HTR-8/SVneo (cell line): ENCODE measurements around the gene BLACAT1.

ENCODE experiments used
- DNase-seq: peaks from one replicate; pipeline ENCODE4 v3.0.0; 2011; ENCODE audit warnings: low spot score, mixed read lengths; ENCODE audit not compliant: insufficient read length
- FAIRE-seq: peaks from 2 replicates; lab custom pipeline; 2011; peaks lifted over from hg19 to GRCh38; lab: Jason Lieb, UNC

The BLACAT1 gene

DNA sequence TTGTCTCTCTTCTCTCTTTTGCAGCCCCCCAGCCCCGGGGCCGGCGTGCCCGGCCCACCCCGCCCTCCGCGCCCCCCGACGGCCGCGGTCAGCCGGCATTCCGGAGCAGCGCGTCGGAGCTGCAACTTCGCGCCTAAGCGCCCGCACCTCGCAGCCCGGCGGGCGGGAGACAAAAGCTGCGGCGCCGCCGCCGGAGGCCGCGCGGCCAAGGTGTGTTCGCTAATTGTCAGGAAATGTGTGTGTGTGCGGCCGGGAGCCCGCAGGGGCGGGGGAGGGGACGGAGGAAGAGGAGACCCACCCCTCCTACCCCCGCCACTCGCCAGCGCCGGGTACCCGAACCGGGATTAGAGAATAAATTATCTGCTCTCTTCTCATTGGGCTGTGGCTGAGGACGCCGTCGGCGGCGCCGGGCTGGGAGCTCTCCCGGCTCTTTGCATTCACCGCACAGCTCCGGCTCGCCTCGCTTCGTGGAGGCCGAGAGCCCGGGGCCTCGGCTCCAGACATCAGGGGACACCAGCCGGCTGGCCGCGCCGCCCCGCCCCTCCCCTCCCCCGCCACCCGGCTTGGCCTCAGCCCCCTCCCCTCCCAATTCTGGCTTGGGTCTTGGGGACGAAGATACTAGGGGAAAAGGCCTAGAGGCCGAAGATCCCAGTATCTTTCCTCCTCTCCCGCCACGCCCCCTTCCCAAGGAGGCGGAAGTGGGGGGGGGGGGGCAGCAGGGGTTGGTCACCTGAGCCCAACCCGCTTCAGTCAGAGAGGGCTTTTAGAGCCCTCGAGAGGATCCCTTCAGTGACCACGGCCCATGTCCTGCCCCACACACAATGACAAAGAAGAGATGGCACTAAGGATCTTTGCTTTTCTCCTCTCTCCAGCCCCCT, 1.3 kb upstream of the BLACAT1 start:
- DNase-seq: no peak
- FAIRE-seq: no peak

DNA sequence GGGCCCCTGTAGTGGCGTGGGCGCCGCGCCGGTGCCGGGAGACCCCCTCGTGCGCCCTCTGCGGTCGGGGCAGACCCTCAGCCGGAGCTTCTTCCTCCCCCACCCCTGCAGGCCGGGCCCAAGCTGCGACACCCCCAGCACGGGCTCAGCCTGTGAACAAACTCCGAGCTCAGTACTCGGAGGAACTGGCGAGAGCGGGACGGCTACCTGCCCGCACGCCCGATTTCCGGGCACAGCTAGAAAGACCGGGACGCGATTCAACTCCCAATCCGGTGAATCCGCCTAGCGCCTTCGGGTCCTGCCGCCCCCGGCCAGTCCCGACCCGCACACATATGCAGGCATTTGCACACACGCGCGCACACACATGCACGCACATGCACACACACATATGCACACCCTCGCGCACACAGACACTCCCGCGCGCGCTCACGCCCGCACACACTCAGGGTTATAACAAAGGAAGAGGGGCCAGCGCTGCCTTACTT, 580 bp upstream of the BLACAT1 start:
- DNase-seq (no peak), FAIRE-seq (no peak)

DNA sequence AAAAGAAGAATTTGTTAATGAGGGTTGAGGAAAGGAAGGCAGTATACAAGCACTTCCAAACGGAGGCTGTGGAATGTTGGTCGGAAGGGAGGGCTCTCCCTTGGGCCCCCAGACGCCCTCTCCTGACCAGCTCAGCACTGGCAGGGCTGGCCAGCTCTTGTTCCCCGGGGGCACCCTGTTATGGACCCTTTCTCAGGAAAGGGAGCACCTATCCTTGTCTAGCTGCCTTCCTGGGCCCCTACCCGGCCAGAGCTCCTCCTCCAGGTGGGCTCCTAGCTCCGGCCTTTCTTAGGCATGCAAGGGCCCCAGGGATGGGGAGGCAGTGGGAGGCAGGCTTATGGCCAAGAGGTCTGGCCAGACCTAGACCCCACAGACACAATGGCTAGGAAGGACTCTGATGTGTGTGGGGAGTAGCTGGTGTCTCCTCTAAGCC, 926 bp downstream of the BLACAT1 start:
- no peak for DNase-seq
- no peak for FAIRE-seq

DNA sequence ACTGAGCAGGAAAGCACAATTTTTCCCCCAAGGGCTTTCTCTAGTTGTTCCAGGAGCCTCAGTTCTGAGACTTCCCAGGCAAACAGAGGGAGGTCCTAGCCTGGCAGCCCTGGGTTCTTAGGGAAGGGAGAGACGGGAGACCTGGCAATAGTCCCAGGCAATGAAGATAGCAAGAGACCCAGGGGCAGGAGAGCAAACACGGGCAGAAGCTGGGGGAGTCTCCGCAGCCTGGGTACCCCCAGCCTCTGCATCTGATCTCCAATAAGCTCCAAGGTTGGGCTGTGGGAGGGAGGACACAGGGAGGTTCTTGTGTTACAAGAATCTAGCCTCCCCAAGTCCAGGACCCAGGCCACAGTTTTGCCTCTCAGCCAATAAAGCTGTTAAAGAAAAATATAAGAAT, 2.4 kb downstream of the BLACAT1 start:
- no peak for FAIRE-seq

DNA sequence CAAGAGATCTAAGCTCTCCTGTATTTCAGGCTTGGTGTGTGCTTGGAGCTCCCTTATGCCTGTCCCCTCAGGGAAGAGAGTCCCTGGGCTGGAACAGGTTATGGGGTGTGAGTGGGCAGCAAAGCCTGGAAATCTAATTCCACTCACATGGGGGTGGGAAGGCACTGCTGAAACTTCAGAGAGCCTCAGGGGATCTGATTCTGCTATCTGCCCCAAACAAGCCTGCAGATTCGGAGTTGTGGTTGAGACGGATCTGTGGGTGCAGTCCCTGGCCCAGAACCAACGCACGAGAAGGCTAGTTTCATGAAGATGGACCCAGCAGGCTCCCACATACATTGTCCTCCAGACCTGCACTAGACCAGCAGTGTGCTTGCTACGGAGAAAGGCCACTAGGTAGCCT, 2.9 kb downstream of the BLACAT1 start:
- no peak for FAIRE-seq
- DNase-seq: no peak

More for the DNA sequence above, 2.4 kb downstream of the BLACAT1 start:
- DNase-seq: no peak

DNA sequence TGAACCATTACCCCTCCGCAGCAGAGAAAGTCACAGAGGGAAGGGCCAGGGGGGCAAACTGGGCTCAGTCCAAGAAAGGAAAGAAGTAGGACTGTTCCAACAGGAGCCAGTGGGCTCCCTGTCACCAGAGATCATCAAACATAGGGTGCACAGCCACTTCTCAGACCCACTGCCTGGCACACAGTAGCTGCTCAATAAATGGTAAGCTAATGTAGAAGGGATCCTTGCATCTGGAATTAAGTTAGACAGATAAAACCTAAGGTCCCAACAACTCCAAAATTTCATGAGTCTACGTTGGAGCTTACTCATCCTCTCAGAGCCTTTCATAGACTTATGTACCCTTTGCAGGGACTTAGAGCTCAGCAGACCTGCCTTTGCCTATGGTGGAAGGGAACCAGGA, 3.5 kb downstream of the BLACAT1 start:
- FAIRE-seq (no peak), DNase-seq (no peak)

DNA sequence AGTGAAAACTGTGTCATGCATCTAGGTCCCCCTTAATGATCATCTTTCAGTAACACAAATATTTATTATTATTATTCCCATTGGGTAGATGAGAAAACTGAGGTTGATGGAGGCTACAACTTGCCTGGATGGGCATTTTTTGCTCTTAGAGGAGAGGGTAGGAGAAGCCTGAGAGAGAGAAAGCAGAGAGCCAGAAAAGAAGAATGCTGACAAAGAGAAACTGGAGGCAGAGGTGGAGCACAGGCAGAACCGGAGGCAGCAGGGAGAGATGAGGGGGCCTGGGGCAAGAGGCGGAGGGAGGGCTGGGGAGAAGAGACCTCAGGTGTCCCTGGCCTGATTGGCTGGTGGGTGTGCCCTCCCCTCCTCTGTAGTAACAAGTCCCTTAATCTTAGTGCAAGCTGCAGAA, 4.1 kb downstream of the BLACAT1 start:
- no peak for FAIRE-seq

DNA sequence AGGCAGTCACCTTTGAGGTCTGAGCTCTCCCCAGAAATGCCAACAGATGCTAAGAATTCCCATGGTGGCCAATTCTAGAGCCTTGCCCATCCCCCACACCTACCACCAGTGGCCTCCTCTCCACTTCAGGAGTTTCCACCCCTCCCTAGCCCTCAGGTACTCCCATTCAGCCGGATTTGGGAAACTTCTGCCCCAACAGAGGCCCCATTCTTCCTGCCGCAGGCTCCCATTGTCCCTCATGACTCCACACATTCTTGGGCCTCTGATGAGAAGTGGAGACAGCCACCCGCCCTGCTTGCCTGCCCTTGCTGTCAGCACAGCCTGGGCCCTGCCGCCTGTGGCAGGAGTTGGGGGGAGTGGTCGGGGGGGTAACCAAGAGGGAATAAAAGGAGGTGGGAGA, 4.6 kb downstream of the BLACAT1 start:
- FAIRE-seq (no peak), DNase-seq (no peak)

More for the DNA sequence above, 4.1 kb downstream of the BLACAT1 start:
- DNase-seq: no peak

DNA sequence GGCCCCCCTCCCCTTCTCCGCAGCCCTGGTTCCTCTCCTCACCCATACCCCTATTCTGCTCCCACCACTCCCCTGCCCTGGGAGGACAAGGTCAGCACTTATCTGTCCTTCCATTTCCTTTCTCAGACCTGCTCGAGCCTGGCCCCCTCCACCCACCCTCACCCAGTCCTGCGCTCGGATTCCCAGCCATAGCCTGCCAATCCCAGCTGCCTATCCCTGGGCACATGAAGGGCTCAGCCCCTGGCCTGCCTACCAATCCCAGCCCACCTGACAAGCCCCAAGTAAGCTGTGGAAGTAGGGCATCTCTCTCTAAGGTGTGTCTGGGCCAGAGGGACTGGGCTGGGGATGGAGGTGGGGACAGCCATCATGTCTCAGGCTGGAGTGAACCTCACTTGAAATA, 5.4 kb downstream of the BLACAT1 start:
- no peak for FAIRE-seq
- DNase-seq: no peak

DNA sequence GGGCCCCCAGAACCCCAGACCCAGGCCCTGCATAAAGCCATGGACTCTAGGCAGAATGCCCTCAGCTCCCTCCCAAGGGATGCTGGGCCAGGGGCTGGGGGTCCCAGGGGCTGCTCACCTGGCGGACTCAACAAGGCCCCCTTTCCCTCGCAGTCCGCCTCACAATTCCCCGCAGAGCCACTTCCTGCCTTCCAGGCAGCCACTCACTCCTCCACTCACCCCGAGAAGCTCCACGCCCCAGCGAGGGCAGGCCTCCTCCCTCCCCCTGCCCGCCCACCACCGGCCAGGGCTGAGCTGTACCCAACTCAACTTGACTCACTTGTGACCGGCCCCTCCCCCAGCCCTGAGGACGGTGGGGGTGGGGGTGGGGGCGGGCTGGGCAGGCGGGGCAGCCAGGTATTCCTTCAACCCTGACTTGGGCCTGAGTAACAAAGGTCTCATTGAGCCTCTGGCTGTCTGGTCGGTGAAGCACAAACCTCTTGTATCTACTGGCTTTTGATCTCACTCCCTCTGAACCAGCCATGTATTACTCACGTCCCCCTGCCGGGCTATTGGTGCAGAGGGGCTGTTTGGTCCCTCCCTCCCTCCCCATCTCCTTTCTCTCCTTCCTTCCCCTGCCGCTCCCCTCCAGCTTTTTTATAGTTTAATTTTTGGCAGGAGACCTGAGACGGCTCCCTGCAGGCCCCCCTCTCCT, 5.9 kb downstream of the BLACAT1 start:
- peak; percentile 71 for DNase-seq
- FAIRE-seq: no peak

DNA sequence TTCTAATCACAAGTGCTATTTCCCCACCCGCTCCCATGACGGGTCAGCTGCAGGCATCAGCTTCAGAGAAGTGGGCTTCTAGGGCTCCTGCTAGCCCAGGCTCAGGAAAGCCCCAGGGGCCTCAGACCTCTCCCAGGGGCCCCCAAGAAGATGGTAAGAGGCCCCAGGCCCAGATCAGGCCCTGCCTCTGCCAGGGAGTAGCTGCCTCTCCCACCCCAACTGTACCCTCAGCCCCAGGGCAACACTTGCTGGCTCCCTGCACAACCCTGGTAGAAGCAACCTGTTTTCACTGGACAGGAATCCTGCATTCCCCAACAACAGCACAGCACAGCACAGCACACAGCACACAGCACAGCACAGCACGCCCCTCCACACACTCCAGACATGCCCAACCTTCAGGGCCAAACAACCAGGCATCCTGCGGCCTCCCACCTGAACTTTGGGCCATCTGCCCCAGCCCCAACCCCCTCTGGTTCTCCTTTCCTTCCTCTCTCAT, 6.5 kb downstream of the BLACAT1 start:
- no peak for FAIRE-seq
- DNase-seq: no peak

DNA sequence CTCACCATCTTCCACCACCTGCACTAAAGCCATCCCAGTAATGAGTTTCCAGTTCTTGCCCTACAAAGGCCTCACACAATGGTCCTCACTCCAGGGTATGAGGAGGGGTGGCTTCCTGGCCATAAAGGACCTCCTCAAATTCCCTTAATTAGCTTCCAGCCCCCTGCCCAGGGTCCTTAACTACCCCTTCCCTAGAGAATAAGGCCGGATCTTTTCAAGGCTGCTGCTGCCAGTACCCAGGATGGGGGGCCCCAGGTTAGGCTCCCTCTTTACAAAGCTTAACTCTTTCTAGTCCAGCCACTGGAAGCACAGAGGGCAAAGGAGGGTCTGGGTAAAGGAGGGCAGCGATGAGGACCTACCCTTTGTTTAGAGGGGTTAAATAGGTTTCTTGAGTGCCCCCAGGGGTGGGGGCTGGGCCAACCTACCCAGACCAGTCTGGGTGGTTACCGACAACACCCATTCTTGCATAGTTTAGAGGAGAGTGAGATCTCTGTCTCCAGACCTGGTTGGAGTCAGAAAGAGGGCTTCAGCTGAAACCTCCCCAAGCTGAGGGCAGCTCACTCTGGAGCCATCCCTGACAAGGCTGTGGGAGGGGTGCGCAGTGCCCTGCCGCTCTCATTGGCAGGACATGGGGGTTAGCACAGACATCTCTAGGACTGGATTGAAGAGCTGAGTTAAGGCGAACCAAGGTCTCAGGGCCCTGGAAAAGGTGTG, 7.1 kb downstream of the BLACAT1 start:
- DNase-seq: no peak
- FAIRE-seq: no peak

DNA sequence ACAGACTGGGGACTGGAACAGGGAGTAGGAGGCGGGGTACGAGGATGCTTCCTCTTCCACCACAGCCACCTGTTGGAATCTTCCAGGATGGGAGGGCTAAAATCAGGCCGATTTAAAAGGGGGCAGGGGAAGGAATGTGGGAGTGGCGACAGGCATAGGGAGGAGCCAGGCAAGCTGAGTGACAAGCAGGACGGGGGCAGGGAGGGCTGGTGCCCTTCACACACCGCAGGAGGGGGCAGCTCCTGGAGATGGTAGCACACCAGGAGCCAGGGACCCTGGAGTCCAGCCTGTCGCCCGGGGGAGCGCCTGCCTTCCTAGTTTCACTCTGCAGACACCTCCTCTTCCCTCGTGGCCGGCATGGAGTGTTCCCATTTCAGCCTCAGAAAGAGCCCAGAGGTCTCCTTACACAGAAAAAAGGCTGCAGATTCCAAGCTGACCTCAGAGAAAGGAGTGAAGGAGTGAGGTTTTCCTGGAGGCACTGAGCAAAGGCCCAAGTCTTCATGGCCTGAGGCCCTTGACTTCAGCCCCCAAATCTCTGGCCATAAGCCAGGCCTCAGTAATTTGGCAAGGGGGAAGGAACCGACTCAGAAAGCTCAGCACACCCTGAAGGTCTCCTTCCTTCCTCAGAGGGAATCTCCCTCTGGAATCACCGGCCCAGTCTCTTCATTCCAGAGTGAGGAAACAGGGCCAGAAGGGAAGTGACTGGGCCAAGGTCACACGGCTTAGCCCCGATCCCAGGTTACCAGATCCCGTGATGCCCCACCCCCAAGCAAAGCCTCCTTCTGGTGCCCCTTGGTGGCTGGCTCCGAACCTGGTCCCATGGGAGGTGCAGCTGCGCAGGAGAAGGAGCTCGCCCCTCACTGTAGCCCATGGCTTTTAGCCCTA, 8.1 kb downstream of the BLACAT1 start:
- DNase-seq (no peak), FAIRE-seq (no peak)

DNA sequence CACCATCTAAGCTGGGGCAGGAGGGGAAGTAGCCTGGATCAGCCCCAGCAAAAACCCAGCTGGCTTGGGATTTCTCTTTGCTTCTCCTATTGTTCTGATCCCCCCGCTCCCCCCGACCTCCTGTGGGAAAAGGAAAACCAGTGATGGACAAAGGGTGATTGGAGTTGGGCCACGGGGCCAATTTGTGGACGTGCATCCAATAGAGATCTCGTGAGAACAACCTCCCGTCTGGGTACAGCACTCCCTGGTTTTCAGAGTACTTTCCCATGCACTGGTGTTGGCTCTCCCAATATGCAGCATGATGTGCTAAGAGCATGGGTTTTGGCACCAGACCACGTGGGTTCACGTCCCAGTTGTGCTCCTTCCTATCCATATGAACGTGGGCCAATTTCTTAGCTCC, 9.0 kb downstream of the BLACAT1 start:
- DNase-seq: no peak
- FAIRE-seq: no peak

DNA sequence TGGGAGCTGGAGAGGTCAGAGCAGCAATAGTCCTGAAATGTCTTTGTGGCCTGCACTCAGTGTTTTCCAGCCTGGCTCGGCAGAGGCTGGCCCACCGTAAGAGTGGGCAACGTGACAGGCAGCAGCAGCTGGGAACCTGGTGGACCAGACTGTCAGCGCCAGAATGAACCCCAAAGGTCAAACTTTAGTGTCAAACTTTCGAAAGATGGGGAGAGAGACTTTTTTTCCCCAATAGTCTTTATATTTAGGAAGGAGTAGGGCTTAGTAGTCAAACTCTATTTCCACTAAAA, 10.3 kb downstream of the BLACAT1 start:
- no peak for DNase-seq
- no peak for FAIRE-seq

DNA sequence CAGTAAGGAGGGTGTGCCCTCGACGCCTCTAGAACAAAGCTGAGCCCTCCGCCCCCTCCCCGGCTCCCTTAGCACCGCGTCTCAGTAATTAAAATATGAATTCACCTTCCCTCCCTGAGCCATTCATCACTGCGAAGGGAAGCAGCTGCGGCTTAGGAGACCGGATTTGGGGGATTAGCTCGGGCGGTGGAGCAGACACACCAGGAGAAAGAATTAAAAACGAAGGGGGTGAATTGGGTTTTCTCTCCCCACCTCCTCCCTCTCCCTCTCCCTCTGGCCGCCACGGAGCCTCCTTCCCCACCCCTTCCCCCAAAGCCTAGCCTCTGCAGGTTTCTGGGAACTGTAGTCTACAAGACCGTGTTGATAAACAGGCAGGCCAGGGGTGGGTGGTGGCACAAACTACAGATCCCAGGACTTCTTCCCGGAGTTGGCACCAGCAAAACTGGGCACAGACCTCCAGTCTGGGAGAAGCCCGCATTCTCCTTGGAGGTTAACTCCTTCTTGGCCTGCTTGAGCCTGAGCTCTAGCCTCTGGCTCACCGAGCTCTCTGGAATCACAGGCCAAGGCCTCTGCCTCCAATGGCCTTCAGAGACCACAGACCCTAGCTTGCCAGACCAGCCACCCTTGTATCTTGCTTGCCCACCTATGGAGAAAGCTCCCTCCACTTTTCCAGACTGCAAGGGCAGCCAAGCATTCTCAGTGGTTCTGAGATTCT, 10.8 kb downstream of the BLACAT1 start:
- FAIRE-seq: no peak
- no peak for DNase-seq

DNA sequence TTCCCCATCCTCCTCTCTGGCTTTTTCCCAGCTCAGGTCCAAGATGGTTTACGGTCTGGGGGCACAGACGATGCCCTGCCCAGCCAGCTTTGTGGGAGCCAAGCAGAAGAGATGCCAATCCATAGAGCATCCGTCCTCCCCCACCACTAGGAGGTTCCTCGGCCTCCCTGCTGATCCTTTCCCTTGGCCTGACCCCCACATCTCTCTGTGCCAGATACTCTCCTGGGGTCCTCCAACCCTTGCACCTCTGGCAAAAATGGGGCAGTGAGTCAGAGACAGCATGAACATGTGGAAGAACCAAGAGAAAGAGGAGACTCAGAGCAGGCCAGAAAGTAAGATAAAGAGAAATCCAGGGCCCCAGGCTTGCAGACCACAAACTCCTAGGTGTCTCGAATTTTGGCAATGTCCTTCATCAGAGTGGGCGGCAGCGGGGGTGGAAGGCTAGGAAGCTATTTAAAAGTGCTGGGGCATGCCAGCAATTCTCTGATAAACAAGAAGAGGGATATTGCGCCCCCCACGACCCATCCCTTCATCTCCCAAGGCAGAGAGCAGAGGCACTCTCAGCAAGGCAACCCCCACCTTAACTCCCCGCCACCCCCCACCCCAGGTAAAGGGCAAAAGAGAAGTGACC, 11.4 kb downstream of the BLACAT1 start:
- no peak for DNase-seq
- FAIRE-seq: no peak

DNA sequence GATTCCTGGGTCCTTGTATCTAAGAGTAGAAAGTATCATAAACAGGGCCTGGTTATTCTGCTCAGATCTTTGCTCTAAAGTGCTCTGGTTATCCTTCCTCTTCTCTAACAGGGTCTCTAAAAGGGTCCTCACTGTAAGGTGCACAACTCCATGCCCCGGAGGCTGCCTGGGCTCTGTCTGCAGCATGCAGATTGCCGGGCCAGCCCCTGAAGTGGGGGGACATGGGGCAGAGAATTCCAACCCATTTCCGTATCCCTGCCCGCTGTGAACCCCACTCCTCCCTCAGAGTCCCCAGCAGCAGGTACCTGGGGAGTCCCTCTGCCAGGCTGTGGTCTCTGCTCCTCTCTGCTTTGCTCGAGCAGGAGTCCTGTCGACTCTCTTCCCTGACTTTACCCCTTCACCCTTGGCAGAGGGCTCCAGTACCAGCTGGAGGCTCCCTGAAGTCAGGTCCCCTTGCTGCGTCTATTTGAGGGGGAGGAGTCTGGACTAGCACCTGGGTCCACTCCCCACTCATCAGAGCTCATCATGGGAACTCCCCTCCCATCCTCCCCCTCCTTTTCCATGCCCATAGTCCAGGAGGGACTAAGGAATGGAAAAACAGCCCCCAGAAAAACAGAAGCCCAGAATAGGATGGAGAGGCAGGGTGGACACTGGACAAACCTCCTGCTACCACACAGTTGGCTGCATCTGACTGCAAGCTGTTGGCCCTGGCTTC, 12.1 kb downstream of the BLACAT1 start:
- DNase-seq: no peak
- no peak for FAIRE-seq
